GM19240 (cell line): Measurements from ENCODE around the gene TFF2.

Experiments used
- DNase-seq: peaks from one replicate; pipeline ENCODE4 v3.0.0; 2011; ENCODE audit warnings: low spot score; ENCODE audit not compliant: insufficient read length

Gene TFF2

DNA sequence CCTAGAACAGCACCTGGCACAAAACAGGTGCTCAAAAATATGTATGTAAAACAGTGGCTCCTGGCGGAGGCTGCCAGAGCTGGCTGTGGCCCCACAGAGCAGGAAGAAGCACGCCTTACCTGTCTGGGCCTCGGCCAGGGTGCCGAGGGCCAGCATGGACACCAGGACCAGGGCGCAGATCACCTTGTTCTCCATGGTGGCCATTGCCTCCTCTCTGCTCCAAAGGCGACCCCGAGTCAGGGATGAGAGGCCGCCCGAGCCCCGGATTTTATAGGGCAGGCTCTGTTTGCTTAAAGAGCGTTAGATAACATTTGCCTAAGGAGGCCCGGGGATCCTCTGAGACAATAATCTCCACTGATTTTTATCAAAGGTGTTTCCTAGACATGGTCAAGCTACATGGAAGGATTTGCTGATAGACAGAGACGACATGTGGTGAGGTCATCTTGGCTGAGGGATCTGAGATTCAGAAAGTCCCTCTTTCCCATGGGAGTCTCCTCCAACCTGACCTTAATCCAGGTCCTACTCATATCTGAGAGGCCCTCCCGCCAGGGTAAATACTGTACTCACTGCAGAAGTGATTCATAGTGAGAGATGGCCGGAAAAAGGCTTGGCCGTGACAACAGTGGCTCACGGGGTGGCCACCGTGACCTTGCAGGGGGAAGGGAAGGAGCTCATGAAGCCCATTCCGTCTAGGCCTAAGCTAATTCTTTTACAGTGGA lies 15.7 kb upstream of the TFF2 start, which contains the start of gene TFF1:
Gene TFF1, minus strand, starts transcription at position 244 of the 719 bp plus-strand sequence. Its CDS starts 40 bp downstream, at position 204.
- no peak for DNase-seq

DNA sequence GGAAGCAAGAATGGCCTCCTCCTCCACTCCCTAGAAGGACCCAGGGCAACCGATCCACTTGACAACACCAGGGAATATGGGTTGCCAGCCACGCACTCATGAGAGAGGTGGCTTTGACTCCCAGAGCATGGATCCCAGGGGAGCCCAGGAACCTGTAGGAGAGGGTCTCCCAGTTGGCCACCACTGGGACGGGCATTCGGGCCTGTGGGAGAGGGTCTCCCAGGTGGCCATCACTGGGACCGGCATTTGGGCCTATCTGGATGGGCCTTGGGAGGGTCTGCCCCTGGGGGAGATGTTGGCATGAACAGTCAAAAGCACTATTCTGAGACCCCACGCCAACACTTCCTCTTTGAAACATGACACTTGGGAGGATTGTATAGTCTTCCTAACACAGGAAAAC lies 15.0 kb upstream of the TFF2 start:
- DNase-seq: no peak

DNA sequence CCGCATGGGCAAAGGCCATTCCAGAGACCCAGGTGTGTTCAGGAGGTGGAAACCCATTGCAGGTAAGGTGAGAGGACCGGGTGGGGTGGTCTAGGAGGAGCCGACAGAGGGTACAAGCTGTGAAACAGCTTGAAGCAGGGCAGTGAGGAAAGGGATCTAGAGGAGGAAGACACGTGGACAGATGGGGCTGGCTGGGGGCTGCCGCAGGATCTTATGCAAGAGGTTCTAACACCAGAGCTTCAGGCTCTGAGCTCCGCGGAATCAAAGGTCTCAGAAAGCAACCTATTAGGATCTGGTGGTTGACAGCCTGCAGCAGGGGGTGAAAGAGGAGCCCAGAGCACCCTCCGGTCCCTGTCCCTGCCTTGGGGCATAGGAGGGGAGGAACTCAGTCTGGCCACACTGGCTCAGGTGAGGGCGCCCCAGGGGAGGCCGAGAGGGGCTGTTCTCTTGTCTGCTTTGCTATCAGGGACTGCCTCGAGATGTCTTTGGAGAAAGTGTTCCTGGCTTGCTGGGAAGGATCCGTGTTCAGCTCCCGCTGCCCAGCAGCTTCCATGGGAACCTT lies 13.6 kb upstream of the TFF2 start:
- no peak for DNase-seq

DNA sequence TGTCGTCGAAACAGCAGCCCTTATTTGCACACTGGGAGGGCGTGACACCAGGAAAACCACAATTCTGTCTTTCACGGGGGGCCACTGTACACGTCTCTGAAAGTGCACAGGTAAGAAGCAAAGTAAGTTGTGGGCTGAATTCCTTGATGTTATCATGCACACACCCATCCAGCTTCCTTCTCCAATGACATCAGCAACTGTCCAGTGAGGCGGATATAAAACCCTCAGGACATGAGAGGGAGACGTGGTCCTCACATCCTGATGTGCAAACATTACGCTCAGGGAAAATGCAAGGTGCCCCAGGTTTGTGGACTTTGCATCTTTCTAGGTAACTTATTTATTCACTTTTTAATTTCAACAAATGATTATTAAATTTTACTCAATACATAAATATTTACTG lies 12.5 kb upstream of the TFF2 start:
- no peak for DNase-seq

DNA sequence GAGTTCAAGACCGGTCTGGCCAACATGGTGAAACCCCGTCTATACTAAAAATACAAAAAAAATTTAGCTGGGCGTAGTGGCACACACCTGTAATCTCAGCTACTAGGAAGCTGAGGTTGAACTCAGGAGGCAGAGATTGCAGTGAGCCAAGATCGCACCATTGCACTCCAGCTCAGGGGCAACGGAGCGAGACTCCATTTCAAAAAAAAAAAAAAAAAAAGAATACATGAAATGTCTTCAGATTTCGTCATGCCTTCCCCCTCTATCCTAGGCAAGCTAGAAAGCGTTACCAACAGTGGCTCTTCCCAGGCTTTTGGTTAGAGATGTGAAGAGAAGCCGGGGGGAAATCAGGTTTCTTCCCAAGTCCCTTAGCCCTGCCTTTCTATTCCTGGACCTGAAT lies 11.9 kb upstream of the TFF2 start:
- DNase-seq: no peak

- DNase-seq: no peak
These were observed 11.4 kb upstream of the TFF2 start for GRCh38 chr21:42362198-42362597.

GRCh38 chr21:42361286-42361685 lies 10.5 kb upstream of the TFF2 start:
- DNase-seq: no peak

DNA sequence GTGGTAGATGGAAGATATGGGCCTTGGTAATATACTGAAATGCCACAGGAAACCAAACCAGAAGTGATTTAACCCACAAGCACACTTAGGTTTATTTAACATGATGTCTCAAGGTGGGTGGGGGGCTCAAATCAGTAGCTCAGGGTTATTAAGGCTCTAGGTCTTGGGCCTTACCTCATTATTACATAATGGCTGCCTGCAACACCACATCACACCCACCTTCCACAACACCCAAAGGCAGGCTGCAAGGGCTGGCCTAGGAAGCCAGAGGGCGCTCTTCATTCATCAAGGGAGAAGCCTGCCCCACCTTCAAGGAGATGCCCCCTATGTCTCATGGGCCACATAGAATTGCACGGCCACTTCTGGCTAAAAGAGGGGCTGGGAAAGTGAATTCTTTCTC lies 9.5 kb upstream of the TFF2 start:
- DNase-seq: no peak

GRCh38 chr21:42358937-42359336 lies 8.1 kb upstream of the TFF2 start:
- DNase-seq: no peak

GRCh38 chr21:42358261-42358660 lies 7.5 kb upstream of the TFF2 start:
- no peak for DNase-seq

- no peak for DNase-seq
These were observed 6.5 kb upstream of the TFF2 start for GRCh38 chr21:42357307-42357706.

DNA sequence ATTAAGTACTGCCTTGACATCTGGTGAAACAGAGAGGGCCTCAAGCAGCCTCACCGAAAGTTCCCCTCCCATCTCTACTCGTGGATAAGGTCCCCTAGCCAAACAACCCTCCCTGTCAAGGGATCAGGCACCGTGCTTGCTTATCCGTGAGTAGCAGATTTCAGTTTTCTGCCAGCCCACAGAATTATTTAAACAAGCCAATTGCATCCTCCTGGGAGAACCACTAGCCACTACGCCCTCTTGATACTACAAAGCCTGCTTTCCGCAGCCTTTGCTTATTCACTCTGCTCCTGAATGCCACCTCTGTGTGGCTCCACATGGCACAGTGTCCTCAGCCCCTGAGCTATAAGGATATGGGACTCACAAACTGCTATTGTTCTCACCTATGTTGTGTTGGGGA lies 5.9 kb upstream of the TFF2 start:
- DNase-seq: no peak

DNA sequence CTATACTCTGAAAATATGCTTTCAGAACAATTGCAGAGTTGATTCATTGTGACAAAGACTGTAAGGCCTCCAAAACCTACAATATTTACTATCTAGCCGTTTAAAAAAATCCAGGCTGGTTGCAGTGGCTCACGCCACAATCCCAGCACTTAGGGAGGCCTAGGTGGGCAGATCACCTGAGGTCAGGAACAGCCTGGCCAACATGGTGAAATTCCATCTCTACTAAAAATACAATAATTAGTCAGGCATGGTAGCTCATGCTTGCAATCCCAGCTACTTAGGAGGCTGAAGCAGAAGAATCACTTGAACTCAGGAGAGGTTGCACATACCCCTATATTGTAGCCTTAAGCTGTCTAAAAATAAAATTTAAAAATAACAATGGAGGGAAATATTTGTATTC lies 5.3 kb upstream of the TFF2 start:
- no peak for DNase-seq

- DNase-seq: no peak
These were observed 2.8 kb upstream of the TFF2 start for GRCh38 chr21:42353623-42354022.

- no peak for DNase-seq
These were observed 1.8 kb upstream of the TFF2 start for GRCh38 chr21:42352441-42353095.

DNA sequence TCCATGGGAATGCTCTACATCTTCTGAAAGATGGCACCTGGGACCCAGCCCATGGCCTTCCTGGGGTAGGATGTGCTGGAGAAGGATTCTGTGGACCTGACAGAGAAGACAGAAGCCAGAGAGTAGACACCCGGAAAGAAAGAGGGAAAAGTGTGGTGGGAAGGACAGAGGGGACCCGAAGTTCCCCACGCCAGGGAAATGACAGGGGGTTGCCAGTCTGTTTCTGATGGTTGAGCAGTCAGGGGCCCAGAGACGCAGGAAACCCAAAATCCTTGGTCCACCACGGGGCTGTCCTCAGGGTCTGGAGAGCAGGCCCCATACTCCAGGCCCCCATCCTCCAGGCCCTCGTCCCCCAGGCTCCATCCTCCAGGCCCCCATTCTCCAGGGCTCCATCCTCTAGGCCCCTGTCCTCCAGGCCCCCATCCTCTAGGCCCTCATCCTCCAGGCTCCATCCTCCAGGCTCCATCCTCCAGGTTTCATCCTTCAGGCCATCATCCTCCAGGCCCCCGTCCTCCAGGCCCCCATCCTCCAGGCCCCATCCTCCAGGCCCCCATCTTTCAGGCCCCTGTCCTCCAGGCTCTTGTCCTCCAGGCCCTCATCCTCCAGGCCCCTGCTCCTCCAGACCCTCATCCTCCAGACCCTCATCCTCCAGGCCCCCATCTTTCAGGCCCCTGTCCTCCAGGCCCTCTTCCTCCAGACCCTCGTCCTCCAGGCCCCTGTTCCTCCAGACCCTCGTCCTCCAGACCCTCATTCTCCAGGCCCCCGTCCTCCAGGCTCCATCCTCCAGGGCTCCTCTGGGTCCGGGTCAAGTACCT lies 1.0 kb upstream of the TFF2 start:
- DNase-seq: no peak

DNA sequence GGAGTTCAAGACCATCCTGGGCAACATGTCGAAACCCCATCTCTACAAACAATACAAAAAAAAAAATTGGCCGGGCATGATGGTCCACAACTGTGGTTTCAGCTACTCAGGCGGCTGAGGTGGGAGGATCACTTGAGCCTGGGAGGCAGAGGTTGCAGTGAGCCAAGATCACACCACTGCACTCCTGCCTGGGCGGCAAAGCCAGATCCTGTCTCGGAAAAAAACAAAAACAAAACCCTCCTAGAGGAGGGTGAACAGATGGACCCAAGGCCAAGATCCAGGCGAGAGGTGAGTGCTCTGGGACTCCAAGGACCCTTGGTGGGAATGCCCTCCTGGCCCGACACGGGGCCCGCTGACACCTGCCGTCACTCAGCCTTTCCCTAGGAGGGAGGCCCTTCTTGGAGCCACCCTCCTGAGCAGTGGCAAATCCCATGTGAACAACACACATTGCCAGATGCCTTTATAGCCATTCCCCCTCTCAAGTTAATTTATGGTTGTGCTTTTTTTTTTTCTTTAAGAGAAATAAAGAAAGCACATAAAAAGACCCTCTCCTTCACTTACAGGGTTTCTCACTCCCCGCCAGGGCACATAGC lies 380 bp downstream of the TFF2 start:
- no peak for DNase-seq

GRCh38 chr21:42349420-42350317 lies 1.1 kb downstream of the TFF2 start:
- no peak for DNase-seq

DNA sequence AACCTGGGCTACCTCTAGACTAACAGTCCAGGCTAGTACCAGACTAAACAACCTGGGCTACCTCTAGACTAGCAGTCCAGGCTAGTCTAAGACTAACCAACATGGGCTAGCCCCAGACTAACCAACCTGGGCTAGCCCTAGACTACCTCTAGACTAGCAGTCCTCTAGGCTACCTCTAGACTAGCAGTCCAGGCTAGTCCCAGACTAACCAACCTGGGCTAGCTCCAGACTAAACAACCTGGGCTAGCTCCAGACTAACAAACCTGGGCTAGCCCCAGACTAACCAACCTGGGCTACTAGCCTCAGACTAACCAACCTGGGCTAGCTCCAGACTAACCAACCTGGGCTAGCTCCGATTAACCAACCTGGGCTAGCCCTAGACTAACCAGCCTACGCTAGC lies 2.0 kb downstream of the TFF2 start:
- DNase-seq: no peak

- no peak for DNase-seq
These were observed 3.0 kb downstream of the TFF2 start for GRCh38 chr21:42347601-42348327.
